Skeletal muscle tissue (tissue), 4 donors: ENCODE measurements around the gene AGO1. TPM values are rescaled to one million over a fixed set of nuclear protein-coding genes. Genes with fewer than 3 reads are reported as not detected.
A peak's percentile ranks its signal among the peaks of the same experiment; 100 is the strongest.

Source experiments
- H3K27ac ChIP-seq: one replicate; pipeline ENCODE4 v1.7.0; 2013; ENCODE audit warnings: mild to moderate bottlenecking, low read depth, low read length, inconsistent platforms
- H3K27me3 ChIP-seq, 3 donors: one replicate each; pipeline ENCODE4 v1.7.0; 2013; ENCODE audit warnings: low read length in 3 of 3; ENCODE audit not compliant: control insufficient read depth in 3 of 3, insufficient read depth in 3 of 3
- H3K36me3 ChIP-seq, 3 donors: one replicate each; pipeline ENCODE4 v1.7.0; 2013; ENCODE audit warnings: low read length in 3 of 3; ENCODE audit not compliant: control insufficient read depth in 3 of 3, insufficient read depth in 3 of 3
- H3K4me1 ChIP-seq, 3 donors: one replicate each; pipeline ENCODE4 v1.7.0; 2013; ENCODE audit warnings: low read length in 3 of 3, mild to moderate bottlenecking in 3 of 3; ENCODE audit not compliant: control insufficient read depth in 3 of 3, insufficient read depth in 3 of 3
- H3K4me3 ChIP-seq, 3 donors: one replicate each; pipeline ENCODE4 v1.7.0; 2013; ENCODE audit warnings: low read length in 3 of 3
- H3K9ac ChIP-seq, 3 donors: one replicate each; pipeline ENCODE4 v1.7.0; 2013; ENCODE audit warnings: low read length in 3 of 3, mild to moderate bottlenecking in 3 of 3, moderate library complexity in 2 of 3, low read depth in 1 of 3
- H3K9me3 ChIP-seq, 3 donors: one replicate each; pipeline ENCODE4 v1.7.0; 2013; ENCODE audit warnings: low read length in 3 of 3; ENCODE audit not compliant: control insufficient read depth in 3 of 3
- total RNA-seq: library from RNA; depleted of rRNA; stranded (reverse); fragments of >200 nt; gene quantifications from one replicate; pipeline ENCODE4 v1.2.3, GENCODE V29; 2014
- donor health status: Osteomylitis.

Gene AGO1
- 5.7 TPM for total RNA-seq

DNA sequence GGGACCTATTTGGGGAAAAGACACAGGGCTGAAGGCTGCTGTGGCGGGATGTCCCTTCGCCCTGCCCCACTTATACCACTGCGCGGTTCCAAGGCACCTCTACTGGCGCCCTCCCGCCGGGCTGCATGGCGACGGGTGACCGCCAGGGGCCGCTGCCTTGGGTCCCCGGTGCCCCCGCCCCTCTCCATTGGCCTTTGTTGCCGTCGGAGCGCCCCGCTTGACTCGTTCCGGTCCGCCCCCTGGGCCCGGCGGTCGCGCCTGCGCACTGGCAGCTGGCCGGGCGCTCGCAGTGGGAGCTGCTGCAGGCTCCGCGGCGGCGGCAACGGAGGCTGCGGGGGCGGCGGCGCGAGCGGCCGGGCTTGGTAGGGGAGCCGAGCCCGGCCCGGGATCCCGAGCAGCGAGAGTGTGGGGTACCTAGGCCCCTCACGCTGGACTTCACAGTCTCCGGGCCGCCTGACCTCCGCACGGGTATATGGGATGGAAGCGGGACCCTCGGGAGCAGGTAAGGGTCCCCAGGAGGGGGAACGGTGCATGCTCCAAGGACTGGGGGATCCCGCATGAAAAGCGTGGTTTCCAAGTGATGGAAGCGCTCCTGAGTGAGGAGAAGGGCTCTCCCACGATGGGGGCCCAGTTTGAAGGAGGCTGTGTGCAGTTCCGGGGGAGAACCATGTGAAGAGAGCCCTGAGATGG lies at the start of gene AGO1:
Gene AGO1, plus strand, starts transcription at position 265 of the 690 bp plus-strand sequence. Its CDS starts 213 bp downstream, at position 478.
- Histone ChIP-seq H3K36me3 (no peaks in the 10 kb centered on the region), H3K4me3 (peak within 1 kb of the TSS; percentile 83 to 98 (median 89)), H3K9me3 (no peaks in the 10 kb centered on the region), H3K27me3 (no peaks in the 10 kb centered on the region), H3K9ac (peak within 1 kb of the TSS; percentile 83 to 96 (median 92)), H3K4me1 (peaks cover 7 to 33% (median 11%) of the 10 kb centered on the region in 3 donors), H3K27ac (peak within 1 kb of the TSS; percentile 58)

DNA sequence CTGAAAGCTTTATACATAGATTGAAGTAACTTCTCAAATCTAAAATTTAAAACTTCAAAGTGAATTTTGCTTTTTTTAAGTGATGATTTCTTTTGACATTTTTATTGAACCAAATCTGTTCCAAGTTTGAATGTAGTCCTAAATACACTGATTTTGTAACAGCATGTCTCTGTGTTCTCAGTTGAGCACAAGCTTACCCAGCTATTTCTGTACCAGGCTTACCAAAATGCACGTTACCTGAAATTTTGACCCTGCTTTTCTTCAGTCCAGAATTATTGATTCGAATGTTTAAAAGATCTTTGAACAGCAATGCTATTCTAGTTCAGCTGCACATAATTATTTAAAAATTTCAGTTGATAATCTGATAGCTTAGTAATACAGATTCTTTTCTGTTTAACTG lies 49.6 kb upstream of the AGO1 start:
- Histone ChIP-seq H3K27ac (no peak overlapping the region), H3K36me3 (peaks cover 30 to 40% (median 30%) of the 10 kb centered on the region in 3 donors), H3K9ac (no peak overlapping the region), H3K9me3 (no peaks in the 10 kb centered on the region), H3K4me3 (no peak overlapping the region), H3K27me3 (no peaks in the 10 kb centered on the region), H3K4me1 (no peaks in the 10 kb centered on the region)

DNA sequence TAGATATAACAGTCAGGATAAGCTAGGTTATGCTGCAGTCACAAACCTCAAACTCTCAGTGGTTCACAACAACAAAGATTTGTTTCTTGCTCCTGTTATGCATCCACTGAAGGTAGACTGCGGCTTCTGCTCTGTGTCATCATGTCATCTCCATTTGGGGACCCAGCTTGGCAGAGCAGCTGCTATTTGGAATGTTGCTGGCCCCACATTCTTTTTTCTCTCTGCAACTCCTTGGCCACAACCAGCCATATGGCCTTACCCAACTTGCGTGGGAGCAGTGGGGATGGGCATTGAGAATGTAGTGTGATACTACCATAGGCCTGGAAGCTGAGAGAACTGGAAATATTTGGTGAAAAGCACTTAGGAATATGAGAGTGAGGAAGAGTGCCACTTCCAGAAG lies 48.8 kb upstream of the AGO1 start:
- no peaks in the 10 kb centered on the region for H3K9me3 ChIP-seq
- no peaks in the 10 kb centered on the region for H3K27me3 ChIP-seq
- H3K27ac ChIP-seq: no peak overlapping the region
- no peaks in the 10 kb centered on the region for H3K4me1 ChIP-seq
- H3K9ac ChIP-seq: no peak overlapping the region
- H3K36me3 ChIP-seq: peaks cover 30 to 39% (median 31%) of the 10 kb centered on the region in 3 donors
- H3K4me3 ChIP-seq: no peak overlapping the region

DNA sequence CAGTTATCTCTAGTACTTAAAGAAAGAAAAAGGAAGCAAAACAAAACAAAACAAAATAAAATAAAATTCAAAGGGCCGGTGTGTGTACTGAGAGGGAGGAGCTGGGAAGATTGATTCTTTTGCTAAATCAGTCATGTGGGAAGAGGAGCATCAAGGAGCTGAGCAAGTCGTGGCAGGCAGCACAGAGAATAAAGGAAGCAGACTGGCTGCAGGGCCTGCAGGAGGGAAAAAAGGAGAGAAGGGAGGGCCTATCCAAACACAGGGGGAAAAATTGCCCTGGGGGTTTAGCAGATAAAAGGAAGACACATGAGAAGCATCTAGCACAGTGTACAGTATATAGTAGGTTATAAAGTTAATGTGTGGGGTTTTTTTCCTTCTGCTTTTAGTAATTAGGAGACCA lies 47.6 kb upstream of the AGO1 start:
- H3K9ac ChIP-seq: no peak overlapping the region
- H3K27me3 ChIP-seq: no peaks in the 10 kb centered on the region
- H3K9me3 ChIP-seq: no peaks in the 10 kb centered on the region
- H3K27ac ChIP-seq: no peak overlapping the region
- peaks cover 30 to 44% (median 31%) of the 10 kb centered on the region in 3 donors for H3K36me3 ChIP-seq
- no peak overlapping the region for H3K4me3 ChIP-seq
- no peaks in the 10 kb centered on the region for H3K4me1 ChIP-seq

DNA sequence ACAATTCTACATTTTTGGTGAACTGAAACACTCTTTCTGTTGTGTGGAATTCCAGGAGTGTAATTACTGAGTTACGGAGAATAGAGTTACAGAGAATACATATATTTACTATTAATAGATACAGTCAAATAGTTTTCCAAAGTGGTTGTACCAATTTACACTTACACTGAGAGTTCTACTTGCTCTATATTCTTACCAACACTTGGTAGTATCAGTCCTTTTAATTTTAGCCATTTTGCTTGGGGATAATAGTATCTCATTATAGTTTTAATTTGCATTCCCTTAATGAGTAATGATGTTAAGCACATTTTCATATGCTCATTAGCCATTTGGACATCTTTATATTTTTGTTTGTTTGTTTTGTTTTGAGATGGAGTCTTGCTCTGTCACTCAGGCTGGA lies 46.3 kb upstream of the AGO1 start:
- H3K4me3 ChIP-seq: no peak overlapping the region
- H3K27me3 ChIP-seq: no peaks in the 10 kb centered on the region
- no peak overlapping the region for H3K27ac ChIP-seq
- H3K36me3 ChIP-seq: peaks cover 38 to 48% (median 39%) of the 10 kb centered on the region in 3 donors
- no peak overlapping the region for H3K9ac ChIP-seq
- no peaks in the 10 kb centered on the region for H3K4me1 ChIP-seq
- no peaks in the 10 kb centered on the region for H3K9me3 ChIP-seq

DNA sequence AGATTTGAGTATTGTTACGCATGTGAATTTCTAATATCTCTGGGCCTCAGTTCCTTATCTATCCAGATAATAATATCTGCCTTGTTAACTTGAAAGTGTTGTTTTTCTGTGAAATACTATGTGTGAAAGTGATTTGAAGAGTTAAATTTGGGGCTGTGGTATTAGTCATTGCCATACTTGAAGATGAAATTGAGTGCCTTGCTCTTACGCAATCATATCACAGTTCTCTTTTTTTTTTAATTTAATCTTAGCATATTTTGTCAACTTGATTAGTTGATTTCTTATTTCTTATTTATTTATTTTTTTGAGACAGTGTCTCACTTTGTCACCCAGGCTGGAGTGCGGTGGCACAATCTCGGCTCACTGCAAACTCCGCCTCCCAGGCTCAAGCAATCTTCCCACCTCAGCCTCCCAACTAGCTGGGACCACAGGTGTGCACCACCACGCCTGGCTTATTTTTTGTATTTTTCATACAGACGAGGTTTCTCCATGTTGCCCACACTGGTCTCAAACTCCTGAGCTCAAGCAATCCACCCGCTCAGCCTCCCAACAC lies 44.2 kb upstream of the AGO1 start:
- Histone ChIP-seq H3K9ac (no peak overlapping the region), H3K36me3 (peaks cover 38 to 51% (median 41%) of the 10 kb centered on the region in 3 donors), H3K4me3 (no peak overlapping the region), H3K27me3 (no peaks in the 10 kb centered on the region), H3K9me3 (no peaks in the 10 kb centered on the region), H3K4me1 (no peaks in the 10 kb centered on the region), H3K27ac (no peak overlapping the region)

DNA sequence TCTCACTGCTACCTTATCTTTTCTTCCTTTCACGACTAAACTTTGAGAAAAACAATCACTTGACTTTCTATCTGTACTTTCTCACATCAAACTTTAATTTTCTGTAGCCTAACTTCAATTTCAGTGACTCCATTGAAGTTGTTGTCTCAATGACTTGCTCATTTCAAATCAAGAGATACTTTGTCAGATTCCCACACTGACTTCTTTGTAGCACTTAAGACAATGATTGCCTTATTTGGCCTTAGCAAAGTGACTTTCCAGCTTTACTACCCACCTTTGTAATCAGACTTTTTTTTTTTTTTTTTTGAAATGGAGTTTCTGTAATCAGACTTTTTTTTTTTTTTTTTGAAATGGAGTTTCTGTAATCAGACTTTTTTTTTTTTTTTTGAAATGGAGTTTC lies 38.2 kb upstream of the AGO1 start:
- Histone ChIP-seq H3K4me3 (no peak overlapping the region), H3K36me3 (peaks cover 21 to 39% (median 33%) of the 10 kb centered on the region in 3 donors), H3K27ac (no peak overlapping the region), H3K9ac (no peak overlapping the region), H3K9me3 (no peaks in the 10 kb centered on the region), H3K4me1 (peaks cover 0 to 10% (median 3%) of the 10 kb centered on the region in 3 donors), H3K27me3 (no peaks in the 10 kb centered on the region)

DNA sequence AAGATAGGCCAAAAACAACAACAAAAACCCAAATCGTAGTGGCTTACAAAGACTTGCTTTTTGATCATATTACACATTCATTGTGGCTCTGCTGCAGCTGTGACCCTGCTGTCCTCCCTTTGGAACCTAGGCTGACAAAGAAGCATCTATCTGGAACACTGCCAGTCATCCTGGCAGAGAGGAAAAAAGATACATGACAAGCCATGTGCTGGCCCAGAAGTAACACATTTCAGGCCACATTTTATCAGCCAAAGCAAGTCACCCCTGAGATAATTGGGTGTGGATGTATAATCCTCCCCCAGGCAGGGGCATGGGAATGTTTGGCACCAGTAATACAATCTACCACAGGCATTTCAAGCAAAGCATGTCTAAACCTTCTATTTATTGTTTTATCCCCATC lies 37.2 kb upstream of the AGO1 start:
- Histone ChIP-seq H3K4me3 (no peak overlapping the region), H3K36me3 (peaks cover 19 to 39% (median 34%) of the 10 kb centered on the region in 3 donors), H3K4me1 (peaks cover 1 to 11% (median 10%) of the 10 kb centered on the region in 3 donors), H3K27me3 (no peaks in the 10 kb centered on the region), H3K9ac (no peak overlapping the region), H3K9me3 (no peaks in the 10 kb centered on the region), H3K27ac (no peak overlapping the region)

DNA sequence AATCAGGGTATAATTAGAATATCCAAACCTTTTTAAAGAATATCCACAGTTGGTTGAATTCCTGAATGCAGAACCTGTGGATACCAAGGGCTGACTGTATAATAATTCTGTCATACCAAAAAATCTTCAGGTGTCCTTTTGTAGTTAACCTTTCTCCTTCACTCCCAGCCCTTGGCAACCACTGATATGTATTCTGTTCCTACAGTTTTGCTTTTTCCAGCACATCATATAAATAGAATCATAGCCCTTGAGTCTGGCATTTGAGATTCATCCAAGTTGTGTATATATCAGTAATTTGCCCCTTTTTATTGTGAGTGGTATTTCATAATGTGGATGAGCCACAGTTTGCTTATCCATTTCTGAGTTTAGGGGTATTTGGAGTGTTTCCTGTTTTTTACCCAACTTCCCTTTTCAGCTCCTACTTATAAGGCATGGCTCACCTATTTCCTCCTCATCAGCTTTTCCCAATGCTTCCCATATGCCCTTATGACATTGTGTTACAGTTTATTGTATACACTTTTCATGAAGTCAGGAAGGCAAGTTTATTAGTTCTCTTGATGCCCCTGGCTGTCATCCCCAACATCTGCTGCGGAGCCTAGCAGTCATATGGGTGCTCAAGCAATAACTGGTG lies 35.0 kb upstream of the AGO1 start:
- Histone ChIP-seq H3K9ac (no peak overlapping the region), H3K4me1 (peaks cover 7 to 25% (median 25%) of the 10 kb centered on the region in 3 donors), H3K27ac (no peak overlapping the region), H3K27me3 (no peaks in the 10 kb centered on the region), H3K36me3 (peaks cover 3 to 24% (median 18%) of the 10 kb centered on the region in 3 donors), H3K9me3 (no peaks in the 10 kb centered on the region), H3K4me3 (no peak overlapping the region)

DNA sequence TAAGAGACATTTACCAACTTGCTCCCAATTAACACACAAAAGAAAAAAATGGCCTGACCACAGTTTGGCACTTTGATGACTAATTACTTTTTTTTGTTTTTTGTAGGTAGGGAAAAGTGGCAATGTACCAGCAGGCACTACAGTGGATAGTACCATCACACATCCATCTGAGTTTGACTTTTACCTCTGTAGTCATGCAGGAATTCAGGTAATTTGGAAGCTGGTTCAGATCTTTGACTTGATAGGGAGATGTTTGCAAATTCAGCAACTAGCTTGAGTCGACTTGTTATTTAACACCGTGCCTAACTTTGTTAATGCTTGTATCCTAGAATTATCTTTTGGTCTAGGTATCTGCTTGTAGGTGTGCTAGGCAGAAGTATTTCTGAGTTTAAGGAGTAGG lies 33.0 kb upstream of the AGO1 start:
- Histone ChIP-seq H3K27me3 (no peaks in the 10 kb centered on the region), H3K27ac (no peak overlapping the region), H3K9me3 (no peaks in the 10 kb centered on the region), H3K4me1 (peaks cover 7 to 25% (median 25%) of the 10 kb centered on the region in 3 donors), H3K36me3 (peaks cover 9 to 24% (median 20%) of the 10 kb centered on the region in 3 donors), H3K9ac (no peak overlapping the region), H3K4me3 (no peak overlapping the region)
